Measurements from ENCODE around the gene HES4.

Gene HES4

GRCh38 chr1:999725-1000356 is at the start of gene HES4:
Gene HES4, minus strand, starts transcription at chr1:1000097. Its CDS starts 124 bp downstream, at chr1:999973.
- no peak for DNase-seq

GRCh38 chr1:1048765-1049164 is 48.9 kb upstream of the HES4 start:
- no peak for DNase-seq

- no peak for DNase-seq
Observed at GRCh38 chr1:1047963-1048362, 48.1 kb upstream of the HES4 start.

- no peak for DNase-seq
Observed at GRCh38 chr1:1047407-1047806, 47.5 kb upstream of the HES4 start.

GRCh38 chr1:1046767-1047166 is 46.9 kb upstream of the HES4 start:
- DNase-seq = no peak

GRCh38 chr1:1046243-1046642 is 46.3 kb upstream of the HES4 start:
- DNase-seq = no peak

GRCh38 chr1:1045129-1045528 is 45.2 kb upstream of the HES4 start:
- DNase-seq = no peak

GRCh38 chr1:1044455-1045078 is 44.7 kb upstream of the HES4 start:
- DNase-seq = no peak

- DNase-seq = no peak
Observed at GRCh38 chr1:1043921-1044320, 44.0 kb upstream of the HES4 start.

- DNase-seq = no peak
Observed at GRCh38 chr1:1043411-1043810, 43.5 kb upstream of the HES4 start.

GRCh38 chr1:1042835-1043234 is 42.9 kb upstream of the HES4 start:
- no peak for DNase-seq

GRCh38 chr1:1041873-1042272 is 42.0 kb upstream of the HES4 start:
- DNase-seq = no peak

GRCh38 chr1:1041092-1041523 is 41.2 kb upstream of the HES4 start:
- DNase-seq = no peak

- peak; percentile 22 to 39 for DNase-seq
Observed at GRCh38 chr1:1040004-1040991, 40.4 kb upstream of the HES4 start.

- DNase-seq = no peak
Observed at GRCh38 chr1:1039145-1039910, 39.4 kb upstream of the HES4 start.

- DNase-seq = no peak
Observed at GRCh38 chr1:1038694-1039093, 38.8 kb upstream of the HES4 start.

GRCh38 chr1:1037366-1038327 is 37.8 kb upstream of the HES4 start:
- no peak for DNase-seq

GRCh38 chr1:1035291-1035943 is 35.5 kb upstream of the HES4 start:
- no peak for DNase-seq

GRCh38 chr1:1034439-1034781 is 34.5 kb upstream of the HES4 start:
- no peak for DNase-seq

- DNase-seq = no peak
Observed at GRCh38 chr1:1033731-1034438, 34.0 kb upstream of the HES4 start.
